GM23248 (cell line): ENCODE measurements around the gene ARHGAP4.

Experiments
- EZH2 ChIP-seq: fragments of 200-600 bp; sonication (generic); IDR thresholded peaks from 2 replicates; pipeline ENCODE4 v1.6.1; 2018; ENCODE audit warnings: antibody characterized with exemption, mild to moderate bottlenecking; ENCODE audit not compliant: insufficient read depth, poor library complexity, severe bottlenecking
- EZH2phosphoT487 ChIP-seq: fragments of 200-600 bp; sonication (generic); IDR thresholded peaks from 2 replicates; pipeline ENCODE4 v1.6.1; 2018; ENCODE audit warnings: antibody characterized with exemption, moderate library complexity, mild to moderate bottlenecking, low read depth; ENCODE audit not compliant: insufficient read depth

GRCh38 chrX:153935326-153935851 is 9.3 kb upstream of the ARHGAP4 start:
- no peak for TF ChIP-seq EZH2
- TF ChIP-seq EZH2phosphoT487, result no peak
